Neural cell (in vitro differentiated cells): ENCODE results near the gene MRO. TPM values are rescaled to one million over a fixed set of nuclear protein-coding genes. Genes with fewer than 3 reads are reported as not detected.

Source experiments
- H2AFZ ChIP-seq: fragments of 200-600, 300-800 bp; sonication (generic), shearing (Covaris generic); 2 replicates; pipeline ENCODE4 v1.6.0; 2014; ENCODE audit warnings: low read depth, mild to moderate bottlenecking, antibody characterized with exemption, low read length, moderate library complexity
- H3F3A ChIP-seq: fragments of 200-600 bp; shearing (Covaris generic); 2 replicates; pipeline ENCODE4 v1.6.1; 2016; ENCODE audit warnings: mild to moderate bottlenecking, moderate library complexity, mixed read lengths, antibody characterized with exemption, low read length; ENCODE audit not compliant: insufficient read depth, poor library complexity, severe bottlenecking
- H3K27ac ChIP-seq: fragments of 200-600, 300-800 bp; sonication (generic), shearing (Covaris generic); 2 replicates; pipeline ENCODE4 v1.5.1; 2014; ENCODE audit warnings: mild to moderate bottlenecking, low read length, moderate library complexity
- H3K27me3 ChIP-seq: fragments of 300-800, 200-600 bp; sonication (generic), shearing (Covaris generic); 2 replicates; pipeline ENCODE4 v1.6.0; 2014; ENCODE audit warnings: mild to moderate bottlenecking, low read depth, low read length, moderate library complexity; ENCODE audit not compliant: insufficient read depth
- H3K36me3 ChIP-seq: fragments of 300-800, 200-600 bp; sonication (generic), shearing (Covaris generic); 2 replicates; pipeline ENCODE4 v1.5.1; 2014; ENCODE audit warnings: mild to moderate bottlenecking, antibody characterized with exemption, low read length, moderate library complexity; ENCODE audit not compliant: insufficient read depth
- H3K4me2 ChIP-seq: fragments of 300-800, 200-600 bp; sonication (generic), shearing (Covaris generic); 2 replicates; pipeline ENCODE4 v1.6.0; 2014; ENCODE audit warnings: mild to moderate bottlenecking, low read length
- H3K4me3 ChIP-seq: fragments of 300-800, 200-600 bp; sonication (generic), shearing (Covaris generic); 2 replicates; pipeline ENCODE4 v1.5.1; 2014; ENCODE audit warnings: mild to moderate bottlenecking, low read length, moderate library complexity
- H3K79me2 ChIP-seq: fragments of 200-600 bp; shearing (Covaris generic); replicated peaks from 2 replicates; pipeline ENCODE4 v1.6.0; 2014; ENCODE audit warnings: mild to moderate bottlenecking, low read length, moderate library complexity; ENCODE audit not compliant: insufficient read depth
- H3K9ac ChIP-seq: fragments of 300-800, 200-600 bp; sonication (generic), shearing (Covaris generic); 2 replicates; pipeline ENCODE4 v1.6.1; 2016; ENCODE audit warnings: mild to moderate bottlenecking, low read length, mixed read lengths
- H3K9me2 ChIP-seq: fragments of 200-600 bp; shearing (Covaris generic); 2 replicates; pipeline ENCODE4 v1.6.1; 2016; ENCODE audit warnings: mild to moderate bottlenecking, low read length, mixed read lengths; ENCODE audit not compliant: insufficient read depth
- H3K9me3 ChIP-seq: fragments of 200-600, 300-800 bp; sonication (generic), shearing (Covaris generic); 2 replicates; pipeline ENCODE4 v1.6.1; 2016; ENCODE audit warnings: mild to moderate bottlenecking, mixed run types, low read length, moderate library complexity, mixed read lengths
- H4K20me1 ChIP-seq: fragments of 200-600 bp; shearing (Covaris generic); 2 replicates; pipeline ENCODE4 v1.6.1; 2016; ENCODE audit warnings: mild to moderate bottlenecking, mixed run types; ENCODE audit not compliant: insufficient read depth
- EP300 ChIP-seq: fragments of 450-650 bp; conservative IDR thresholded peaks from 2 replicates; pipeline ENCODE4 v1.6.1; 2014; ENCODE audit warnings: antibody characterized with exemption, mild to moderate bottlenecking, moderate library complexity; ENCODE audit not compliant: poor library complexity, severe bottlenecking
- EZH2 ChIP-seq: fragments of 200-600, 300-800 bp; shearing (Covaris generic), sonication (generic); IDR thresholded peaks from 2 replicates; pipeline ENCODE4 v1.6.1; 2014; ENCODE audit warnings: antibody characterized with exemption, low read length, borderline replicate concordance, mild to moderate bottlenecking; ENCODE audit not compliant: insufficient read depth, poor library complexity, severe bottlenecking
- MXI1 ChIP-seq: fragments of 450-650 bp; conservative IDR thresholded peaks from 2 replicates; pipeline ENCODE4 v1.6.1; 2014; ENCODE audit warnings: antibody characterized with exemption, mild to moderate bottlenecking; ENCODE audit not compliant: poor library complexity, severe bottlenecking
- POLR2AphosphoS5 ChIP-seq: IDR thresholded peaks from 2 replicates; pipeline ENCODE4 v1.6.1; 2012
- RAD21 ChIP-seq: fragments of 450-650 bp; conservative IDR thresholded peaks from 2 replicates; pipeline ENCODE4 v1.6.1; 2014; ENCODE audit warnings: antibody characterized with exemption, mild to moderate bottlenecking, moderate library complexity
- SMC3 ChIP-seq: fragments of 450-650 bp; conservative IDR thresholded peaks from 2 replicates; pipeline ENCODE4 v1.6.1; 2014; ENCODE audit warnings: antibody characterized with exemption, mild to moderate bottlenecking, moderate library complexity; ENCODE audit not compliant: poor library complexity
- TAF1 ChIP-seq: IDR thresholded peaks from 2 replicates; pipeline ENCODE4 v1.6.1; 2012; ENCODE audit warnings: low read depth
- polyA plus RNA-seq: library from polyadenylated mRNA; depleted of rRNA; stranded (reverse); fragments of >200 nt; gene quantifications from 2 replicates; pipeline ENCODE4 v1.2.3, GENCODE V29; 2014
- TF ChIP-seq, protein P1 (sequence below): fragments of 450-650 bp; IDR thresholded peaks from 2 replicates; pipeline ENCODE4 v1.5.1; 2014; ENCODE audit warnings: antibody characterized with exemption, mild to moderate bottlenecking, moderate library complexity; ENCODE audit not compliant: poor library complexity, severe bottlenecking
- TF ChIP-seq, protein P2 (sequence below): IDR thresholded peaks from 2 replicates; pipeline ENCODE4 v1.6.1; 2012; ENCODE audit warnings: borderline replicate concordance

MRO gene
- polyA plus RNA-seq, 1 donor from 2014 or later: not detected

GRCh38 chr18:50850307-50851065 is 30.7 kb upstream of the MRO start:
- no peaks in the 10 kb centered on the region for H3K27me3 ChIP-seq
- H3K27ac ChIP-seq: no peak overlapping the region

GRCh38 chr18:50849419-50849821 is 29.6 kb upstream of the MRO start:
- Histone ChIP-seq H3K79me2 (no peaks in the 10 kb centered on the region), H2AFZ (no peak overlapping the region), H3K9ac (no peak overlapping the region), H3K9me2 (no peaks in the 10 kb centered on the region), H3K4me2 (no peak overlapping the region), H3K36me3 (no peaks in the 10 kb centered on the region), H4K20me1 (no peaks in the 10 kb centered on the region), H3F3A (no peaks in the 10 kb centered on the region), H3K4me3 (no peak overlapping the region), H3K9me3 (no peaks in the 10 kb centered on the region), H3K27me3 (no peaks in the 10 kb centered on the region), H3K27ac (no peak overlapping the region)
- TF ChIP-seq EZH2 (no peak), TAF1 (no peak), RAD21 (no peak), SMC3 (no peak), EP300 (no peak), POLR2AphosphoS5 (no peak), MXI1 (no peak)
- TF ChIP-seq, protein P1, sequence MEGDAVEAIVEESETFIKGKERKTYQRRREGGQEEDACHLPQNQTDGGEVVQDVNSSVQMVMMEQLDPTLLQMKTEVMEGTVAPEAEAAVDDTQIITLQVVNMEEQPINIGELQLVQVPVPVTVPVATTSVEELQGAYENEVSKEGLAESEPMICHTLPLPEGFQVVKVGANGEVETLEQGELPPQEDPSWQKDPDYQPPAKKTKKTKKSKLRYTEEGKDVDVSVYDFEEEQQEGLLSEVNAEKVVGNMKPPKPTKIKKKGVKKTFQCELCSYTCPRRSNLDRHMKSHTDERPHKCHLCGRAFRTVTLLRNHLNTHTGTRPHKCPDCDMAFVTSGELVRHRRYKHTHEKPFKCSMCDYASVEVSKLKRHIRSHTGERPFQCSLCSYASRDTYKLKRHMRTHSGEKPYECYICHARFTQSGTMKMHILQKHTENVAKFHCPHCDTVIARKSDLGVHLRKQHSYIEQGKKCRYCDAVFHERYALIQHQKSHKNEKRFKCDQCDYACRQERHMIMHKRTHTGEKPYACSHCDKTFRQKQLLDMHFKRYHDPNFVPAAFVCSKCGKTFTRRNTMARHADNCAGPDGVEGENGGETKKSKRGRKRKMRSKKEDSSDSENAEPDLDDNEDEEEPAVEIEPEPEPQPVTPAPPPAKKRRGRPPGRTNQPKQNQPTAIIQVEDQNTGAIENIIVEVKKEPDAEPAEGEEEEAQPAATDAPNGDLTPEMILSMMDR: no peak
- TF ChIP-seq, protein P2, sequence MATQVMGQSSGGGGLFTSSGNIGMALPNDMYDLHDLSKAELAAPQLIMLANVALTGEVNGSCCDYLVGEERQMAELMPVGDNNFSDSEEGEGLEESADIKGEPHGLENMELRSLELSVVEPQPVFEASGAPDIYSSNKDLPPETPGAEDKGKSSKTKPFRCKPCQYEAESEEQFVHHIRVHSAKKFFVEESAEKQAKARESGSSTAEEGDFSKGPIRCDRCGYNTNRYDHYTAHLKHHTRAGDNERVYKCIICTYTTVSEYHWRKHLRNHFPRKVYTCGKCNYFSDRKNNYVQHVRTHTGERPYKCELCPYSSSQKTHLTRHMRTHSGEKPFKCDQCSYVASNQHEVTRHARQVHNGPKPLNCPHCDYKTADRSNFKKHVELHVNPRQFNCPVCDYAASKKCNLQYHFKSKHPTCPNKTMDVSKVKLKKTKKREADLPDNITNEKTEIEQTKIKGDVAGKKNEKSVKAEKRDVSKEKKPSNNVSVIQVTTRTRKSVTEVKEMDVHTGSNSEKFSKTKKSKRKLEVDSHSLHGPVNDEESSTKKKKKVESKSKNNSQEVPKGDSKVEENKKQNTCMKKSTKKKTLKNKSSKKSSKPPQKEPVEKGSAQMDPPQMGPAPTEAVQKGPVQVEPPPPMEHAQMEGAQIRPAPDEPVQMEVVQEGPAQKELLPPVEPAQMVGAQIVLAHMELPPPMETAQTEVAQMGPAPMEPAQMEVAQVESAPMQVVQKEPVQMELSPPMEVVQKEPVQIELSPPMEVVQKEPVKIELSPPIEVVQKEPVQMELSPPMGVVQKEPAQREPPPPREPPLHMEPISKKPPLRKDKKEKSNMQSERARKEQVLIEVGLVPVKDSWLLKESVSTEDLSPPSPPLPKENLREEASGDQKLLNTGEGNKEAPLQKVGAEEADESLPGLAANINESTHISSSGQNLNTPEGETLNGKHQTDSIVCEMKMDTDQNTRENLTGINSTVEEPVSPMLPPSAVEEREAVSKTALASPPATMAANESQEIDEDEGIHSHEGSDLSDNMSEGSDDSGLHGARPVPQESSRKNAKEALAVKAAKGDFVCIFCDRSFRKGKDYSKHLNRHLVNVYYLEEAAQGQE: no peak

More at GRCh38 chr18:50850307-50851065, 30.7 kb upstream of the MRO start:
- Histone ChIP-seq H3K36me3 (no peaks in the 10 kb centered on the region), H3K9ac (no peak overlapping the region), H3K9me2 (no peaks in the 10 kb centered on the region), H2AFZ (no peak overlapping the region), H3F3A (no peaks in the 10 kb centered on the region), H3K4me2 (no peak overlapping the region), H4K20me1 (no peaks in the 10 kb centered on the region), H3K4me3 (no peak overlapping the region), H3K79me2 (no peaks in the 10 kb centered on the region), H3K9me3 (no peaks in the 10 kb centered on the region)
- no peak for TF ChIP-seq RAD21
- TF ChIP-seq EP300: no peak
- TF ChIP-seq SMC3: no peak
- no peak for TF ChIP-seq TAF1
- TF ChIP-seq MXI1: no peak
- TF ChIP-seq EZH2: no peak
- TF ChIP-seq, protein P2: no peak
- TF ChIP-seq POLR2AphosphoS5: no peak
- TF ChIP-seq, protein P1: no peak
